Daoy (cell line): ENCODE measurements around the gene HOXD9. TPM values are rescaled to one million over a fixed set of nuclear protein-coding genes. Genes with fewer than 3 reads are reported as not detected.

Experiments used
- DNase-seq: peaks from one replicate; pipeline ENCODE4 v3.0.0-alpha.2; 2015; ENCODE audit warnings: low read depth
- total RNA-seq: library from RNA; depleted of rRNA; stranded (reverse); fragments of >200 nt; shearing (Covaris generic); gene quantifications from 2 replicates; pipeline ENCODE4 v1.2.3, GENCODE V29; 2014

The HOXD9 gene
- total RNA-seq, 1 experiment from 2014 or later = 2.5 TPM

DNA sequence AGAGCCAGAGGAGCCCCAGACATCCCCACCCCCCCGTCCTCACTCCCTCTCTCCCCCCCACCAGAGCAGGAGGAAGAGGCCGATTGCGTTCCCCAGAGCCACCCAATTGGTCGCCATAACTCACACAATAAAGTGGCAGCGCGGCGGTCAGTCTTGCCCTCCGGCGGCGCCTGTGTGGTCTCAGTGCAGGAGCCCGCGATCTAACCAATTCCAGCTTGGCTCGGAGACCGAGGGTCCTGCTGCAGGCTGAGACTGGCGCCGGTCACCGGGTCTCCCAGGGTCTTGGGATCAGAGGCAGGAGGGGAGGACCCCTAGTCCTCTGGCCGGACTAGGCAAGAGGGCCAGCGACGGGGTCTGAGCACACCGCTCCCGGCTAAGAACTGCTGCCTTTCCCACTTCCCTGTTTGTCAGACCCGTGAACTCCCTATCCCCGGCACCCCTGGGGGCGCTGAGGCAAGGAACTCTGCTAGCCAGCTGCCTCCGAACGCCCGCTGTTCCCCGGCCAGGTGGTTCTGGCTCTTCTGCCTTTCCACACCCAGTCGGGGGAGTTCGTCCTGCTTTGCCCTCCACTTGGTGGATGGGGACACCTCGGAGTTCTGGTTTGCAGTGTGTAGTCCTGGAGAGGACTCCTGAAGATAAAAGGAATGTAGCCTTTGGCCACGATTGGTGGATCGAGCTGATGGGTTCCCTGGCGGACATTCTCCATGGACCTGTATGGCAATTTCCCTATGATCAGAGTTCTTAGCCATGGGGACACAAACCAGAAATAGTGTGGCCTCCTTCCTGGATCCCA, 24.0 kb upstream of the HOXD9 start:
- DNase-seq = no peak

DNA sequence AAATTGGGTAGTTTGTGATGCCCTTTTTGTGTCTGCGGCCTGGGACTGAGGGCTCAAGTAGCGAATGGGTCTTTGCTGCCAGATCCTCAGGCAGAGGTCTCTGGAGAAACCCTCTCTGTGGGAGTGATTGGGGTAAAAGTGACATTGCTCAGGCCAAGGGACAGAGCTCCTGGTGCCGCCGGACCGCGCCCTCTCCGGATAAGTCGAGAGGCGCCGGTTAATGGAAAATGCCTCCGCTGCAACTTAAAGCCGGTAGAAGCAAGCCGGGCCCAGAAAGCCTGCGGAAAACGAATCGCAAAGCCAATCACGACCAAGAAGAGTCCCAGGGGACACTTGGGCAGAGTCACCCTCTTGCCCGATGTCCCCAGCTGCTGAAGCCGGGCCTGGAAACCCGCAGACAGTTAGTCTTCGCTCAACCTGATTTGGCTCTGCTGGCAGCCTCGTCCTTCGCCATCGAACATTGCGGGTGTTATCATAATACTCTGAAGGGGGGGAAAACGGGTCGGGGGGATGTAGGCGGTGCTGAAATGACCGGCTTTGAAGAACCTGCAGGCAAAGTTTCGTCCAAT, 23.3 kb upstream of the HOXD9 start:
- DNase-seq = no peak

DNA sequence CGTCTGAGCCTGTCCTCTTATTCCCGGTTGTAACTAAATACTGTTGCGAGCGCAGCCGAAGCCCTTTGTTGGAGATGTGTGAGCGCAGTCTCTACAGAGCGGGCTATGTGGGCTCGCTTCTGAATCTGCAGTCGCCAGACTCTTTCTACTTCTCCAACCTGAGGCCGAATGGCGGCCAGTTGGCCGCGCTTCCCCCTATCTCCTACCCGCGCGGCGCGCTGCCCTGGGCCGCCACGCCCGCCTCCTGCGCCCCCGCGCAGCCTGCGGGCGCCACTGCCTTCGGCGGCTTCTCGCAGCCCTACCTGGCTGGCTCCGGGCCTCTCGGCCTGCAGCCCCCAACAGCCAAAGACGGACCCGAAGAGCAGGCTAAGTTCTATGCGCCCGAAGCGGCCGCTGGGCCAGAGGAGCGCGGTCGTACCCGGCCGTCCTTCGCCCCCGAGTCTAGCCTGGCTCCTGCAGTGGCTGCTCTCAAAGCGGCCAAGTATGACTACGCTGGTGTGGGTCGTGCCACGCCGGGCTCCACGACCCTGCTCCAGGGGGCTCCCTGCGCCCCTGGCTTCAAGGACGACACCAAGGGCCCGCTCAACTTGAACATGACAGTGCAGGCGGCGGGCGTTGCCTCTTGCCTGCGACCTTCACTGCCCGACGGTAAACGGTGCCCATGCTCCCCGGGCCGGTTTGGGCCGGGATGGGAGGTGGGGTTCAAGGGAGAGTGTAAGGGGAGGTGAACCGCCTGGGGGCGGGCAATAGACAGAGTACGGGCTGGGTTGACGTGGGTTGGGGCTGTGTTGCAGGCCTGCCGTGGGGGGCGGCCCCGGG, 22.6 kb upstream of the HOXD9 start, which contains the start of gene HOXD12:
Gene HOXD12, plus strand, starts transcription at position 68 of the 819 bp plus-strand sequence. Its CDS starts 7 bp downstream, at position 75.
- no peak for DNase-seq

DNA sequence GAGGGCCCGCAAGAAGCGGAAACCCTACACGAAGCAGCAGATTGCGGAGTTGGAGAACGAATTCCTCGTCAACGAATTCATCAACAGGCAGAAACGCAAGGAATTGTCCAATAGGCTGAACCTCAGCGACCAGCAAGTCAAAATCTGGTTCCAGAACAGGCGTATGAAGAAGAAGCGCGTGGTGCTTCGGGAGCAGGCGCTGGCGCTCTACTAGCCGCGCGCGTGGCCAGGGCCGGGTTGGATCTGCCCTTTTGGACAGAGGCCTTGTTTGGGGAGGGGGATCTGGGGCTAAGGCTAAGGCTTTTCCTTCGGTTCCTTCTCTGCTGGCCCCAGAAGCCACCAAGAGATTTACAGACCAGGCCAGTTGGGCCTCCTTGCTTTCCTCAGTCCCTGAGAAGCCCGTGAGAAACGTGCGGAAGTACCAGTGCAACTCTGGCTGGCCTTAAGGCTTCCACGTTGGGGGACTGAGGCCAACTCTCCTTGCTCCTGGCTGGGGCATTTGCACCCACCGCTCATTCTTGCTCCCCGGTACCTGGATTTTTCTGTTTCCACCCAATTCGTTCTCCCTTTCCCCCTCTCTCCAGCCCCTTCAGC, 21.9 kb upstream of the HOXD9 start:
- DNase-seq = no peak

DNA sequence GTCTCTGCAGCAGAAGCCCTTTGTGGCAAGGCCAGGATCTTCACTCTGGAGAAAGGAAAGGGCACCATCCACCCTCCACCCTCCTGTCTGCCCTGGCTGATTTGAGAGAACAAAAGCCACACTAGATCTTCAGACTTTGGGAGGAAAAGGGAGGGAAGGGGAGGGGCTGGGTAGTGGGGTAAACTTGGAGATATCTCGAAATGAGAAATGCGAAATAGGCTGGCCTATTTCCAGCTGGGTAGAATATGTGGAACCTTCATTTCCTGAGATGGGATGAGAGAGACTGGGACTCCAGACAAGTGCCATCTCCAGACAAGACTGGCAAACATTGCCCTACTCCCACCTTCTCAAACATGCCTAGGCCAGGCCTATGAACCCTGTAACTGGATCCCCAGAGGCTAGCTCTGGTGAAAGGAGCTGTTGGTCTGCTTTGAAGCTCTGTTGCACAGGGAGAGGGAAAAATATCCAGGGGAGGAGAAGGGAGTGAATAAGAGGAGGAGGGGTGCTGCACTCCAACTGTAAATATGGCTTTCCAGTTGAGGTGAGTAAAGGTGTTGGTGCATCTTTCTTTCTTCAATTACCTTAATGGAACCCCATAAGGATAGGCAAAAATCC, 21.2 kb upstream of the HOXD9 start:
- no peak for DNase-seq

DNA sequence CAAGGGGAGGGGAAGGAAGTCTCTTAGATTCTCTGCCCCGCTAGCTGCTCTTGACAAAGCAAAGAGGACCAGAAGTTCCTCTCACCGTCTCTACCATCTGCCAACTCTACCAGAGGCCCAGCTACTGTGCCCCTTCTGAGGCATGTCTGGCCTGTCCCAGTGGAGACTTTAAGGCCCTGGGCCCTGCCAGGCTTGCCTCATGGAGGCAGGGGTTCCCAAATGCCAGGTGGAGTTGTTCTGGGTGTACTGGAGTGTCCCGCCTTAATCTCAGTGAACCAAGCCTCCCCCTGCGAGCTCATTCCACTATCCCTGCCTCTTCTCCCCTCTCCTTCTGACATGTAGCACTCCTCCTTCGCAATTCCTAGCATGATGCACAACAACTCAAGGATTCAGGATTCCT, 20.7 kb upstream of the HOXD9 start:
- no peak for DNase-seq

DNA sequence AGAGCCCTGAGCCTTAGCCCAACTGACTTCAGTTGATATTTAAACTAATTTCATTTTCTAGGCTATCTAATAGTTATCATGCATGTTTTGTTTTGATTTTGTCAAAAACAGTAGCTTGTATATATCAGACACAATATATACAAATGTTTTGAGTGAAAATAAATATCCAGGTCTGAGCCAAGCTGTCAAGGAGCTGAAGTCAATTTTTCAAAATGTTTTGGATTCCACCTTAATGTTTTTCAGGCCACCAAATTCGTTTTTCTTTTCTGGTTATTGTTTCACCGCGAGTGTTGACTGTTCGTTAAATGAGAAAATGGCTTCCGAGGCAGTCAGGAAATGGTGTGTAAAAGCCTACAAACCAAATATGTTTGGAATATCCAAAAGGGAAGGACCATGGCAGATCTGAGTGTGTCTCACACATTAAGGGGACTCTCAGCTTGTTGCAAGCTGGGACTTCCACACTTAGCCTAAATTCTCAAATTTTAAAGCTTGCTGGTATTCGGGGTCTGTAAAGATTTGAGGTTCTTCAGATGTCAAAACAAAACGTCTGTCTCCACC, 20.1 kb upstream of the HOXD9 start:
- DNase-seq = no peak

DNA sequence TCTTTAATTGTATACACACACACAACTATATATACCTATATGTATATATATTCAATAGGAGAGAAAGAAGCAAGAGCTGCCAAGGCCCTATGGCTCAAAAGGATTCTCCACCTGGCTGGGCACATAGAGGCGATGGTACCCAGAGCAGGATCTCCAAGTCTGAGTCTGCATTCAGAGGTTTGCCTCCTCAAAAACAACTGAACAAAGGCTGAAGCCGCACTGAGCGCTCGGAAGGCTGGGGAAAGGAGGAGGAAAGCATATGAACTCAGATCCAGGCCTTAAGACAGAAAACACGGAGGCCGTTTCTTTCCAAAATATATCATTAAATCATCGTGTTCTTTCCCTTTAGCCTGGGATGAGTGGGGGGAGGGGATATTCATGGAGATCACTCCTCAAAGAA, 19.3 kb upstream of the HOXD9 start:
- DNase-seq = no peak

DNA sequence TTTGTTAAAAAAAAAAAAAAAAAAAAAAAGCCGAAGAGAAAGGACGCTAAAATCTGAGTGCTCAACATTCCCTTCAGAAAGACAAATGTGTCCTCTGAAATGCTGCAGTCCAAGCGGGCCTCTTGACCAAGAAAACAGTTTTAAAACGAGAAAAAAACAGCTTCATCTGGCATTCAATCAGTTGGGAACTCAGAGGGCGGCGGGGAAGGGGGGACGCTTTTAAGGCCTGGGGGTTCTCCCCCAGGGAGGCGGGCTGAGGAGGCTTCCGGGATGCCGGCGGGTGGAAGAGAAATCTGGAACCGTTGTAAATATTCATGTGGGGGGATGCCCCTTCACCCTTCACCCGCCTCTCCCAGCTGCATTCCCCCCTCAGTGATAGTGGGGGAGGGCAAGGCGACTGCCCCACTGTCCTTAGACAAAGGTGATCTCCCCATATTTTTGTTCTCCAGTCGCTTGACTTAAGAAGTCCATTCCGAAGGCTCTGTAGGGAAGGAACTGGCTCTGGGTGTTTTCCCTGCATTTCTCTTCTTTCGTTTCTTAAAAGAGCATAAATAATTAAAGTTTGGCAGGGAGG, 18.7 kb upstream of the HOXD9 start:
- DNase-seq = no peak

DNA sequence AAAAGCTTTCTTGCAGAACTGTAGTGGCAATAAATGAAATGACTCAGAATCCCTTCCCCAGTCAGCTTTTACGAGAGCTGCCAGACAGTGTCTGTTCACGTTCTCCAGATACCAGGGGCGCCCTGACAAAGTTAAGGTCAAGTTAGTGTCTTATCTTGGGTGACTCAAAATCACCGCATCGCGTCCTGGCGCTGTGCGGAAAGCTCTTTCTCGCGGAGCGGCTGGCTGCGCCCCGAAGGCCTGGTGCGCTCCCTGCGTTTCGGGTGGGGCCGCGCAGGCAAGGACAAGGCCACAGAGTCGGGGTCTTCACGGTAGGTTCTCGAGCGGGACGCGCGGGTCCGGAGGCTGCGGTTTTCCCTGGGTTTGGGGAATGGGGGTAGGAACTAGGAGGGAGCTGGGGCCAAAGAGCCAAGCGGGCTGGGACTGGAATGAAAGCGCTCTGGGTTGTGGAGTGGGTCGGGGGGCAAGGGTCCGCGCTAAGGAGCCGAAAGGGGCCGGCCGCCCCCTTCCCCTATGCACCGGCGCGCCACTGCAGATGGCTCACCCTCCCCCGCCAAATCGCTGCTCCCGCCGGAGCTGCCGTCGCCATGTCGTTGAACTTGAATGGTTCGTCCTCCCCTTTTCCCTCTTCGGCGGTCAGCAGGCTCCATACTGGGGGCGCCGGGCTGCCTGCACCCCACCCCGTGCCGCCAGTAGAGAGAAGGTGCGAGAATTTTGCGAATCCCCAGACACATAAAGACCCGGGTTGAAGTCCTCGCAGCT, 18.0 kb upstream of the HOXD9 start:
- DNase-seq = peak; percentile 89

DNA sequence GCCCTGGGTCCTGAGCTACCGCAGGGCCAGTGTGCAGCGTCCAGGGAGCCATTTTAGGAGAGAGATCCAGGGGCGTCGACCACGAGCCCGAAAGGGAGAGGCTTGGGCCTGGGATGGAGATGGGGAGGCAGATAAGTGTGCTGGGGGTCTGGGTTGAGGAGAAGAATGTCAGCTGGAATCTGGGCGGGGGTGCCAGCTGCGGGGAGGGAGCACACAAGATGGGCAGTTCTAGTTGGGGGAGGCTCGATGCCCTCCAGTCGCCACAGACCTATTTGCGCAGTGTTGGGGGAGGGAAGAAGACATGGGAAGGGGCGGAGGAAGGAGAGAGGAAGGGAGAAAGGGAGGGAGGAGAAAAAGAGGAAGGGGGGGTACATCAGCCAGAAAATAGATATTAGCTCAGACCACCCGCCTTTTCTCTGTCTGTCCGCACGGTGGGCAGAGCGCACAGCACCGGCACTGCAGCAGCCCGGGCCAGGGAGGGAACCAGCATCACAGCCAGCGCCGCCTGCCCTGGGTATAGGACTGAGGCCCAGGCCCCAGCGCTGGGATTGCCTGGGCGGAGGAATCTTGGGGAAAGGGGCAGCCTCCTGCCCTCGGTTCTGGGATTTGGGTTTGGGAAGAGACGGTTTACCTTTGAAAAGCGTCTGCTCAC, 17.3 kb upstream of the HOXD9 start:
- DNase-seq = no peak

DNA sequence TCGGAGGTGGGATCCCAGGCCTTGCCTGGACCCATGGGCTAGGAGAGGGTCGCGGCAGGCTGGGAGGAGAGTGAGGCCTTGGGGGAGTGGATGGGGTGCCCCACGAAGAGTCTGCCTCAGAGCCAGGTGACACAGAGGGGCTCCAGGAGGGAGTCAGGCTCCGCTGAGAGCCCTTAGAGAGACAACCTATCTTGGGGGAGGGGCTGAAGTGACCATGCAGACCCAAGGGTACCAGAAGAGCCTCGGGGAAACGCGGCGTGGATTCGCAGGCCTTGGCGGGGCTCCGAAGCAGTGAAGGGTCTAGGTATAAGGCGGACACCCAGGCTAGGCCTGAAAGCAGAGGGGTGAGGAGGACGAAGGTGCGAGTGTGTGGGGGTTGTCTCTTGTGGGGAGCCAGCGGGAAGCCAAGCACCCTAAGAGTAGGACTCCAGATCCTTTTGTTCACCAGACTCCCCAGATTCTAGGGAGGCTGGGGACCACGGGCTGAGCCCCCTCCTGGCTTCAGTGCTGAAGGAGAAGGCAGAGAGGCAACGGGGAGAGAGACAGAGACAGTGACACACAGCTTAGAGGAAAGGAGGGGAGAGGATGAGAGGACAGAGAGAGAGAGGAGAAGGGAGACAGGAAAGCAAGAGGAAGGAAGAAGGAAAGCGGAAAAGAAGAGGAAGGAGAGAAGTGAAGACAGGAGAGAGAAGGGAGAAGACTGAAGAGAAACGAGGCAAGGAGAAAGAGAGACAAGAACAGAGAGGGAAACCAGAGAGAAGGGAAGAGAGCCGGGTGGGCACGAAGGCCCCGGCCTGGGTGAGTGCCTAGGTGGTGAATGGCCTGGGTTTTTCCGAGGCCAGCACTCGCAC, 16.6 kb upstream of the HOXD9 start:
- no peak for DNase-seq

DNA sequence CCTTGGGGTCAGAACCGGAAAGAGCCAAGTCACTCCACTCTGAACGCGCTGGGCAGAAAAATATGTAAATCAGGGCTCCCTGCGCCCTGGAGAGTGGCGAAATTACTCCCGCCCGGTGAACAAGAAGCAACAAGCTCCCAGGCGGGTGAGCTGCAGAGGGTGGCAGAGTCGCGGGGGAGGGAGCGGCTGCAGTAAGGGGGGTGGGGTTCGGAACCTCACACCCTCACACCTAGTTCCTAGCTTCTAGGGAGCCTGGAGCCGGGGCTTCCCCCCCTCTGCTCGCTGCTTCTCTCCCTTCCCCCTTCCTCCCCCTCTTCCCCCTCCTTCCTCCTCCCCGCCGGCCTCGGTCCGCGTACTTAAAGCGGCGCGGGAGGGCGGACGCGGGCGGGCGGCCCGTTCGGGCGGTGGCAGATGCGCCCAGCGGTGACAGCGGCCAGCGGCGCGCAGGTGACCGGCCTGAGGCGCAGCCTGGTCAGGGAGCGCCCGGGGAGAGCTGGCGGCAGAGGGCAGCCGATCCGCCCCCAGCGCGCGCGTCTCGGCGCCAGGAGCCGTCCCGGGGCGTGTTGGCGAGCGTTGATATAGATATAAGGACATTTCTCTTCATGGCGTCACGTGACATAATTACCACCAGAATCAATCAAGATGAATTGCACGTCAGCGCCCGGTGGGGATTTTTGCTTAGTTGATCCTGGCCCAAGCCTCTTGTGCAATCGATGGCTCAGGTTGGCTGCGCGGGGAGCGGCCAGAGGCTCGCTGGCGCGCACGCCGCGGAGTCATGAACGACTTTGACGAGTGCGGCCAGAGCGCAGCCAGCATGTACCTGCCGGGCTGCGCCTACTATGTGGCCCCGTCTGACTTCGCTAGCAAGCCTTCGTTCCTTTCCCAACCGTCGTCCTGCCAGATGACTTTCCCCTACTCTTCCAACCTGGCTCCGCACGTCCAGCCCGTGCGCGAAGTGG, 15.7 kb upstream of the HOXD9 start, which contains the start of gene HOXD11:
Gene HOXD11, plus strand, starts transcription at position 700 of the 959 bp plus-strand sequence. Its CDS starts 76 bp downstream, at position 776.
- DNase-seq = peak; percentile 74

DNA sequence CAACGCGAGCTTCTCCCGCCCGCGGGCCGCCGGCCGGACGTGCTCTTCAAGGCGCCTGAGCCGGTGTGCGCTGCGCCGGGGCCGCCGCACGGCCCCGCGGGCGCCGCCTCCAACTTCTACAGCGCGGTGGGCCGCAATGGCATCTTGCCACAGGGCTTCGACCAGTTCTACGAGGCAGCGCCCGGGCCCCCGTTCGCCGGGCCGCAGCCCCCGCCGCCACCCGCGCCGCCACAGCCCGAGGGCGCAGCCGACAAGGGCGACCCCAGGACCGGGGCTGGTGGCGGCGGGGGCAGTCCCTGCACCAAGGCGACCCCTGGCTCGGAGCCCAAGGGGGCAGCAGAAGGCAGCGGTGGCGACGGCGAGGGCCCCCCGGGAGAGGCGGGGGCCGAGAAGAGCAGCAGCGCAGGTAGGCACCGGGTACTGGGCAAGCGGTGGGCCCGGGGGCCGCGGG, 14.8 kb upstream of the HOXD9 start:
- peak; percentile 47 for DNase-seq

DNA sequence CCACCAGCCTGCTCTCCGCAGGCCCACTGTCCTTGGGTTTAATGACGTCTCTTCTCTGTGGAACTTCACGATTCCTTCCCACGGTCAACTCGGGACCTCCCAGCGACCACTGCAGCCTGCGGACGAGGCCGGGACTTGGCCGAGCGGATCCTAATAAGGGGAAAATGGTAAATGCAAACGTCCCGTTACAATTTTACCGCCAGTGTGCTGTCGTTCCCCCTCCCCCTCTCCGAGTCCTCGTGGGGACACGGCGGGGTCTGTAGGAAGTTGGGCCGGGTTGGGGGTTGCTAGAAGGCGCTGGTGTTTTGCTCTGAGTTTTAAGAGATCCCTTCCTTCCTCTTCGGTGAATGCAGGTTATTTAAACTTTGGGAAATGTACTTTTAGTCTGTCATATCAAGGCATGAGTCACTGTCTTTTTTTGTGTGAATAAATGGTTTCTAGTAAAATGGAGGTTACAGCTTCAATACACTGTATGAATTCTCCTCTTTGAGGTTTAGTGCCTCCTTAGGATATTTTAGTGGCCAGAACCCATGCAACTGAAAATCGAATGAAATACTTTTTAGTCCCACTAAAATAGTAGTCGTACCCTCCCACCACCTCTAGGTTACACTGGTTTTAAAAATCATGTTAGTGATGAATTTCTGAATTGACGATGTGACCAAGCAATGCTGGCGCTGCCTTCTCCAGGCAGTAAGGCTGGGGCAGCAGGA, 13.2 kb upstream of the HOXD9 start:
- no peak for DNase-seq

DNA sequence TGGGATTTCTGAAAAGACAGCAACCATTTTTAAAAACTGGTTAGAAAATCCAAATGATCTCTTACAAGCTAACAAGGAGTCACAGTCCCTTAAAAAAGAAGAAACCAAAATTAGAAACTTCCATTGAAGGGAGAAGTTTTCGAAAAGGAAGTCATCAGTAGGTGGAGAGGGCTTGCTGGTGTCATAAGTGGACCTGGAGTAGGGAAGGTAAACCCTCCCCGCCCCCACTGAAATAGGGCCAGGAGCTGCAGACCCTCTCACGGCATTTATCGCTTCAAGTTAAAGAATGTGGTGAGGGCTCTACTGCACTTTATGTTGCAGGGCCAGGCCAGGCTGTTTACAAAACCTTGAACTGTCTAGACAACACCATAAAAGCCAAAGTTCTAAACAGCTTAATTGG, 12.6 kb upstream of the HOXD9 start:
- DNase-seq = no peak
